Keratinocyte (primary cell): ENCODE results near the gene KCNK17.

Experiments
- CTCF ChIP-seq, 3 experiments: IDR thresholded peaks in 1 of 3; conservative IDR thresholded peaks in 1 of 3; optimal IDR thresholded peaks in 1 of 3; 2 replicates in 2 of 3; 3 replicates in 1 of 3; pipeline versions ENCODE3 to v1.5.1; 2011; ENCODE audit warnings: low read length in 3 of 3, mild to moderate bottlenecking in 3 of 3, moderate library complexity in 2 of 3, control low read depth in 1 of 3, inconsistent platforms in 1 of 3; ENCODE audit not compliant: insufficient read depth in 2 of 3; ENCODE audit errors: extremely low read depth in 1 of 3
- EZH2 ChIP-seq: IDR thresholded peaks from one replicate; pipeline ENCODE4 v1.6.1; 2012; ENCODE audit warnings: inconsistent platforms, mild to moderate bottlenecking, low read length, moderate library complexity

- no peak for TF ChIP-seq CTCF (optimal IDR thresholded peaks at IDR 0.05 in 1 of 3, IDR thresholded peaks at IDR 0.05 in 1 of 3, conservative IDR thresholded peaks at IDR 0.05 in 1 of 3; ENCODE audit: extremely low read depth in 1 of 3, insufficient read depth in 2 of 3, low read length in 3 of 3)
- TF ChIP-seq EZH2, result no peak
Measured at GRCh38 chr6:39314273-39314795, at the start of gene KCNK17.
